HEK293T (cell line): ENCODE results near the gene MYF6.

Experiments used
- CTCF ChIA-PET: fragments of 350-600 bp; formaldehyde crosslinking; extraction: SDS; loops from one replicate; lab custom pipeline; 2021; ENCODE audit warnings: antibody characterized with exemption, inconsistent platforms; lab: Yijun Ruan, JAX
- POLR2A ChIA-PET: fragments of 350-600 bp; formaldehyde crosslinking; extraction: SDS; loops from one replicate; lab custom pipeline; 2020; ENCODE audit warnings: antibody characterized with exemption, inconsistent platforms; lab: Yijun Ruan, JAX
- DNase-seq: peaks from one replicate; pipeline ENCODE4 v3.0.0; 2012; ENCODE audit warnings: mixed read lengths; ENCODE audit errors: extremely low spot score
- ARNT ChIP-seq: fragments of 450-650 bp; IDR thresholded peaks from 2 replicates; pipeline ENCODE4 v1.6.1; 2017; ENCODE audit warnings: mild to moderate bottlenecking
- BHLHE40 ChIP-seq: fragments of 450-650 bp; IDR thresholded peaks from 2 replicates; pipeline ENCODE4 v1.6.1; 2016; ENCODE audit warnings: mild to moderate bottlenecking, moderate library complexity, borderline replicate concordance
- CTBP1 ChIP-seq: fragments of 450-650 bp; IDR thresholded peaks from 2 replicates; pipeline ENCODE4 v1.6.1; 2016; ENCODE audit warnings: borderline replicate concordance
- ELF4 ChIP-seq: fragments of 450-650 bp; IDR thresholded peaks from 2 replicates; pipeline ENCODE4 v1.6.1; 2017; ENCODE audit warnings: antibody characterized with exemption
- FOXA1 ChIP-seq: fragments of 450-650 bp; IDR thresholded peaks from 2 replicates; pipeline ENCODE4 v1.6.1; 2016; ENCODE audit warnings: mild to moderate bottlenecking
- FOXK2 ChIP-seq: fragments of 450-650 bp; IDR thresholded peaks from 2 replicates; pipeline ENCODE4 v1.6.1; 2016; ENCODE audit warnings: mild to moderate bottlenecking
- FOXM1 ChIP-seq: fragments of 450-650 bp; IDR thresholded peaks from 2 replicates; pipeline ENCODE4 v1.6.1; 2017; ENCODE audit warnings: mild to moderate bottlenecking, borderline replicate concordance
- HDGF ChIP-seq: fragments of 450-650 bp; IDR thresholded peaks from 2 replicates; pipeline ENCODE4 v1.6.1; 2017; ENCODE audit warnings: antibody characterized with exemption, borderline replicate concordance
- L3MBTL2 ChIP-seq: fragments of 450-650 bp; conservative IDR thresholded peaks from 2 replicates; pipeline ENCODE4 v1.6.1; 2016; ENCODE audit warnings: mild to moderate bottlenecking
- LEF1 ChIP-seq: fragments of 450-650 bp; IDR thresholded peaks from 2 replicates; pipeline ENCODE4 v1.6.1; 2017; ENCODE audit warnings: mild to moderate bottlenecking, borderline replicate concordance
- NFRKB ChIP-seq: fragments of 450-650 bp; IDR thresholded peaks from 2 replicates; pipeline ENCODE4 v1.6.1; 2016; ENCODE audit warnings: mild to moderate bottlenecking, moderate library complexity
- PKNOX1 ChIP-seq: fragments of 450-650 bp; IDR thresholded peaks from 2 replicates; pipeline ENCODE4 v1.6.1; 2016
- SP1 ChIP-seq: fragments of 450-650 bp; IDR thresholded peaks from 2 replicates; pipeline ENCODE4 v1.6.1; 2017
- SUZ12 ChIP-seq: fragments of 450-650 bp; IDR thresholded peaks from 2 replicates; pipeline ENCODE4 v1.6.1; 2016; ENCODE audit warnings: mild to moderate bottlenecking
- TARDBP ChIP-seq: fragments of 450-650 bp; IDR thresholded peaks from 2 replicates; pipeline ENCODE4 v1.6.1; 2016
- ZNF384 ChIP-seq: fragments of 450-650 bp; IDR thresholded peaks from 2 replicates; pipeline ENCODE4 v1.6.1; 2016

MYF6 gene

GRCh38 chr12:80677994-80678393 lies 29.4 kb upstream of the MYF6 start:
- no peak for DNase-seq
- TF ChIP-seq FOXM1 (no peak), PKNOX1 (no peak), HDGF (no peak), CTBP1 (no peak), TARDBP (no peak), ARNT (no peak), BHLHE40 (no peak), ELF4 (no peak), FOXA1 (no peak), ZNF384 (no peak), SUZ12 (no peak), FOXK2 (no peak), NFRKB (no peak), SP1 (no peak), LEF1 (no peak)
- POLR2A ChIA-PET, result no interaction called here
- CTCF ChIA-PET, result no interaction called here

GRCh38 chr12:80679346-80680131 lies 27.9 kb upstream of the MYF6 start:
- DNase-seq, result no peak
- ChIA-PET POLR2A (no interaction called here), CTCF (no interaction called here)
- TF ChIP-seq ELF4 (no peak), L3MBTL2 (no peak), PKNOX1 (no peak), LEF1 (no peak), HDGF (no peak)

GRCh38 chr12:80681287-80681686 lies 26.1 kb upstream of the MYF6 start:
- CTCF ChIA-PET, result no interaction called here
- TF ChIP-seq ZNF384 (no peak), ARNT (no peak), FOXK2 (no peak), BHLHE40 (no peak), PKNOX1 (no peak), FOXA1 (no peak), NFRKB (no peak), L3MBTL2 (no peak), ELF4 (no peak), LEF1 (no peak), HDGF (no peak), TARDBP (no peak), SP1 (no peak), FOXM1 (no peak), CTBP1 (no peak), SUZ12 (no peak)
- POLR2A ChIA-PET, result no interaction called here
- no peak for DNase-seq

- TF ChIP-seq FOXA1 (no peak), FOXK2 (no peak), TARDBP (no peak)
- POLR2A ChIA-PET, result no interaction called here
- DNase-seq, result no peak
- CTCF ChIA-PET, result no interaction called here
Measured at GRCh38 chr12:80681786-80682185, 25.6 kb upstream of the MYF6 start.

GRCh38 chr12:80684077-80684495 lies 23.3 kb upstream of the MYF6 start:
- ChIA-PET POLR2A (no interaction called here), CTCF (no interaction called here)
- TF ChIP-seq TARDBP, result no peak
- no peak for TF ChIP-seq FOXA1
- TF ChIP-seq ZNF384, result no peak
- no peak for TF ChIP-seq ARNT
- TF ChIP-seq LEF1, result no peak
- TF ChIP-seq CTBP1, result no peak
- no peak for TF ChIP-seq L3MBTL2
- no peak for TF ChIP-seq PKNOX1
- TF ChIP-seq NFRKB, result no peak
- no peak for TF ChIP-seq HDGF
- DNase-seq, result no peak

GRCh38 chr12:80690090-80690489 lies 17.3 kb upstream of the MYF6 start:
- ChIA-PET POLR2A (no interaction called here), CTCF (no interaction called here)
- TF ChIP-seq CTBP1, result no peak
- no peak for DNase-seq

GRCh38 chr12:80690513-80690912 lies 16.9 kb upstream of the MYF6 start:
- CTCF ChIA-PET, result no interaction called here
- no peak for TF ChIP-seq TARDBP
- no peak for TF ChIP-seq ELF4
- TF ChIP-seq PKNOX1, result no peak
- no peak for TF ChIP-seq NFRKB
- no peak for DNase-seq
- POLR2A ChIA-PET, result no interaction called here
